ENCODE data around the gene GRM7.
"Not testable (repeated sequence)": the region's sequence is repeated elsewhere in the genome, so short reads cannot be mapped to it uniquely, and the experiment has no call there.

The GRM7 gene

DNA sequence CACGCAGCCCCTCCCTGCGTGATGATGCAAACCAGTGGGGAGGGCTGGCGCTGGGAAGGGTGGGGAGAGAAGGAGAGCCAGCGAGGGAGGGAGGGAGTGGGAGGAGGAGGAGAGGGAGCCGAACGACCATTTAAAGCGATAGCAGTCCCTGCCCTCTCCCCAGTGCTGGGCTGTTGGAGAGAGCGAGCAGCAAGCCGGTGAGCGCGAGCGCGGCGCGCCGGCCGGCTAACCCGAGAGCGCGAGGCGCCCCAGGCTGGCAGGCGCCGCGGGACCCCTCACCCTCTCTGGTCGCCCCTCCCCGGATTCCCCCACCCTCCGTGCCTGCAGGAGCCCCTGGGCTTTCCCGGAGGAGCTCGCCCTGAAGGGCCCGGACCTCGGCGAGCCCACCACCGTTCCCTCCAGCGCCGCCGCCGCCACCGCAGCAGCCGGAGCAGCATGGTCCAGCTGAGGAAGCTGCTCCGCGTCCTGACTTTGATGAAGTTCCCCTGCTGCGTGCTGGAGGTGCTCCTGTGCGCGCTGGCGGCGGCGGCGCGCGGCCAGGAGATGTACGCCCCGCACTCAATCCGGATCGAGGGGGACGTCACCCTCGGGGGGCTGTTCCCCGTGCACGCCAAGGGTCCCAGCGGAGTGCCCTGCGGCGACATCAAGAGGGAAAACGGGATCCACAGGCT, at the start of gene GRM7:
Gene GRM7, plus strand, starts transcription at position 162 of the 671 bp plus-strand sequence.
- DNase-seq = no peak

DNA sequence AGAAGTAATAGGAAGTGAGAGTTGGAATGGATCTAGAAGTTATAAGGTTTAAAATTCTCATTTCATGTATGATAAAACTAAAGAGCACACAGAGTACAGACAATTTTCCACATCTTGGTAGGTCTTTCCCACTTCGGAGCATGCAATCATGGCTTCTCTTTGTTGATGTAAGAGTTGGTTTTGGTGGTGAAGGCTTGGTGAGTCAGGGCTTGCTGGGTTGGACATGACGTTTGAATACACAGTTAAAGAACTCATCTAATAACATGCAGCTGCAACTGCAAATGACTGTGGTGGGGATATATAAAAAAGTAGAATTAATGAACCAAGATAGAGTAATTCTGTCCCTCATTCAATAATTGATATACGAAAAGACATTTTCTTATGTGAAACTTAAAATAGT, 39.5 kb upstream of the GRM7 start:
- DNase-seq = no peak

DNA sequence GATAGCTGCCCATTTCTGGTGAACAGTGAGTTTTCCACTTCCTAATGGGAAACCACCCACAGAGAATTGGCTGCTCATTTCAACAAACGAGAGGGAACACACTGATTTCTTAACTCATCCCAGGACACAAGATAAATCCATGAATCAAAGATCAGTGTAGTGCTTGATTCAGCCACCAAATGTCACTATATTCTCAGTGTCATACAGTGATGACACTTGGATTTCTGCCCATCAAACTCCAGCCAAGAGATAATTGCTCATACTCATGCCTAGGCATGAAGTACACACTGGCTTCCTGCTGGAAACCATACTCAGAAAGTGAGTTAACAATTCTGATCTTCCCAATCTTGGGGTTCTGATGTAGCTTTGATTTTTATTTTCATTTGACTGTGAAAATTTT, 35.4 kb upstream of the GRM7 start:
- peak; percentile 61 for DNase-seq

DNA sequence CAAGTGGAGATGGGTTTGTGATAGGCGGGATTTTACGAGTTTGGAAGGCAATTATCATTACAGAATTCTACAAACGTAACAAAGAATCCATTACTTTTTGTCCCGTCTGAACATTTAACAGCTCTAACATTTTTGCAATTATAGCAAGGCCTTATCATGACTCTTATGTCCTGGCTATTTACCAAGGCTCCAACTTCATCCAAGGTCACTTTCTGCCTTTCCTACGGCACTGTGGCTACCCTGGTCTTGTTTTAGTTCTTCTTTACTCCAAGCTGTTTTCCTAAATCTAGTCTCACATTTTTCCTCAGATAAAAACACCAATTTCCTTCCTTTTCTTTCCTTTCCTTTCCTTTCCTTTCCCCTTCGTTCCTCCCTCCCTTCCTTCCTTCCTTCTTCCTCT, 33.5 kb upstream of the GRM7 start:
- DNase-seq = no peak

DNA sequence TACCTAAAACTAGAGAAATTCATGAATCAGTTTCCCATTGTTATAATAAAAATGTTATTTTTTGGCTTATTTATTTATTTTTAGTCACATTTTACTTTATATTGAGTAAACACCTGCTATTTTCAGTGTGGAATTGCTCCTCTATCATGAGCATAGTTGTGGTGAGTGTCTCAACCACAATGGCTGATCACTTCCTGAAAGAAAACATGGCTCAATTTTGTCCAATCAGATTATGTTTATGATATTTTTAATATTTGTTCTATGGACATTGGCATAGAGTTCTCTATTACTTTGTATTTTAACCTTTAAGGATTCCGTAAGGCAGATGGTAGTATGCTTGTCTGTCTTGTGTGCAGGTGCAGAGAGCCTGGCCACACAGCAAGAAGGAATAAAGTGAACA, 16.2 kb upstream of the GRM7 start:
- DNase-seq = no peak

DNA sequence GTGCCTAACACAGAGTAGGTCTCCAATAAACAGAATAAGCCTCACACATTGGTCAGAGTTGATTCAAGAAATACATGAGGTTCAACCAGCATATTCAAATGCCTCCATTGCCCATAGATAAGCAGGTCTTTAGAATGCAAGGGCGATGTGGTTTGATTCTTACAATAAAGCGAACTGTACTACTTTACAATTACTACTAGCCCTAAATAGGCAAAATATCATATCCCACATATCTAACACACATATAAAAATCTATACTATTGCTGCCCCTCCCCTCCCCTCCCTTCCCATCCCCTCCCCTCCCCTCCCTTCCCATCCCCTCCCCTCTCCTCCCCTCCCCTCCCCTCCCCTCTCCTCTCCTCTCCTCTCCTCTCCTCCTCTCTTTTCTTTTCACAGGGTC, 6.7 kb upstream of the GRM7 start:
- DNase-seq = no peak

DNA sequence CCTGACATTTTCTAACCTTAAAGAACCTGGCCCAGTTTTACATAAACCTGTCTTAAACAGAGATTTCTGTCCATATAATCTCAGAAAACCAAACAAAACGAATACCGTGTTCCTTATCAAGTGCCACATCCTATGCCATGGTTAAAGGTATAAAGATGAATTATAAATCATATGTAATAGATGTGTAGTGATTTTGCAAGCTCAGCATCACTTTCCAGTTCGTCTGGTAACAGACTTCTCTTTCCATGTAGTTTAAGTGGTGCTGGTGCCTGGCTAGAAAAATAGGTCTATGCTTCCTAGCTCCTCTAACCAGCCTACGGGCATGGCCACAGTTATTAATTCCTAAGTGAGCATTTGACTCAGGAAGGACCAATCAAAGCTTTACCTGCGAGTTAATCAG, 3.4 kb upstream of the GRM7 start:
- DNase-seq = no peak

DNA sequence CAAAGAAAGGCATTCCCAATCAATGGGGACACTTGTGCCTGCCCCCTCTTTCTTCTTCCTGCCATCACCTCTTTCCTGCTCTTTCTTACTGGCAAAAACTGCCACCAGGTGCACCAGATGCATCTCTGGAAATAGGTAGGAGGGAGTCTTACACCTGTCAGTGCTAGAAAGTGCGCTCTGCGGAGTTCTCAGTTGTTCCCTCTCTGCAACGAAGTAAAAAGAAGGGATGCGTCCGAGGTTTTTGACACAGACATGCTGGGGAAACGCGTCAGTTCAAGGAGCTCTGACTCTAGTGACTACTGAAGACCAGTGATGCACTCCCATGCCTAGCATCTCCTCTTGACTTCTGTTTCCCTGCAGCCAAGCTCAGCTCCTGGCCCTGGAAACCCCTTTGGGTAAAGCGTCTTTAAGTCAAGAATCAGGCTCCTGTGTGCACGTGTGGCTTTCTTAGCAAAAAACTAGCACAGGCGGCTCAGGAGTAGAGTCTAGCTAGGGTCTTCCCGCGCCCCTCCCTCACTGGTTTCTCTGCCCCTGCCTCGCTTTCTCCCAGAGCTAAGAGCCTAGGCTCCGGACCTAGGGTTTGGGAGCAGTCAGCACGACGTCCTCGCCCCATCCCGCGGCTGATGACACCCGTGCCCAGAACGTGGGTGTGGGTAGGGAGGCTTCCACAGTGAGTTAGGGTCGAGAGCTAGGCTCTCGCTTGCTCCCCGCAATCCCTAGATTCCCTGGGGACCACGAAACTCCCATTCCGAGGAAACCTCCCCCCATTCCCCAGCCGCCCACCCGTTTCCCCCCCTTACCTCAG, 564 bp upstream of the GRM7 start:
- no peak for DNase-seq

DNA sequence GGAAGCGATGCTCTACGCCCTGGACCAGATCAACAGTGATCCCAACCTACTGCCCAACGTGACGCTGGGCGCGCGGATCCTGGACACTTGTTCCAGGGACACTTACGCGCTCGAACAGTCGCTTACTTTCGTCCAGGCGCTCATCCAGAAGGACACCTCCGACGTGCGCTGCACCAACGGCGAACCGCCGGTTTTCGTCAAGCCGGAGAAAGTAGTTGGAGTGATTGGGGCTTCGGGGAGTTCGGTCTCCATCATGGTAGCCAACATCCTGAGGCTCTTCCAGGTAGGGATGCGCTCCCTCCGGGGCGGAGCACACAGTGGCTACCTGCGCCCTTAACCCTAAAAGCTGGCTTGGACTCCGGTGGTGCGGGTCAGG, 698 bp downstream of the GRM7 start:
- no peak for DNase-seq

DNA sequence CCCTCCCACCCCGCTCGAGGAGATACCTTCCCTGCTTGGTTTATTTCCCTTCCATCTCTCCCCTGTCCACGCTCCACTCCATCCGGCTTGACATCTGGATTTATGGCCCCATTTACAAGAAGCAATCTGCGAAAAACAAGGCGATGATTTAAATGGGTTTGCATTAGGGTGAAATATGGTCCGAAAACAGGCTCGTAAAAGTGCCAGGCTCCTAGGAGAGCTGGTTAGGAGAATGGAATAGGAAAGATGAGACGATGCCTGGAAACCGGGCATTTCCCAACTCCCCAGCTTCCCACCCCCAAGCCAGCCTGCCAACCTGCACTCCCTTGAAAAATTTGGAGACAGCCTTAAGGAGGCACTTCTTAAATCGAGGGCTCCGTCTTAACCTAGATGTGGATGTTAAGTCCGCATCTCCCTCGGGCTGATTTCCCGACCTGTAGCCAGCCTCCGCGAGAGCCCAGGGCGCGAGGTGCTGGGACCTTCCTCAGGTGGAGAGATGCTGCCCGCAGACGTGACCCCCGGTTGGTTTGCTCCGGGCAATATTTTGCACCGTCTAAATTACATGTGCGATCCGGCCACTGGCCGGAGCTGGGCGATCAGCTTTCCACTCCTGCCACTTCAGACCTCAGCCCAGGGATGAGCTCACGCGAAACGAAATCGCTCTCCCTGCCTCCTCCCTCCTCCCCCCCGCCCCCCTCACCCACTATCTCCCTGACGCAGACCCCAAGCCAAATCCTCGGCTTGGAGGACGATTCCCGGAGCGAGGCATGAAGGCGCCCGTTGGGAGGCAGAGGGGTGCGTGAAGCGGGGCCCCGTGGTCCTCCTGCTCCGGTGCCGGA, 1.3 kb downstream of the GRM7 start:
- DNase-seq = no peak

DNA sequence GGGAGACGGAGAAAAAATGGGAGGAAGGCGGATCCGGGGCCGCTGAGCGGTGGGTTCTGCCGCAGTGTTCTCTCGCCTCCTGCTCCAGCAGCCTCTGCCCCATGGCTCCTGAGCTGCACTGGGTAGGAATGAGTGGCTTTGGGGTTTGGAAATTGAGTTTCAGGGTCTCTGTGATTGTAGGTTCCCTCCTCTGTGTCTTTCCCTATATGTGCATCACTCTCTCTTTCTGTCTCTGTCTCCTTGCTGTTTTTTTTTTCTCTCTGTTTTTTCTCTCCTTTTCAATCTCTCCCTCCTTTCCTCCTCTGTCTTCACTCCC, 1.9 kb downstream of the GRM7 start:
- no peak for DNase-seq

DNA sequence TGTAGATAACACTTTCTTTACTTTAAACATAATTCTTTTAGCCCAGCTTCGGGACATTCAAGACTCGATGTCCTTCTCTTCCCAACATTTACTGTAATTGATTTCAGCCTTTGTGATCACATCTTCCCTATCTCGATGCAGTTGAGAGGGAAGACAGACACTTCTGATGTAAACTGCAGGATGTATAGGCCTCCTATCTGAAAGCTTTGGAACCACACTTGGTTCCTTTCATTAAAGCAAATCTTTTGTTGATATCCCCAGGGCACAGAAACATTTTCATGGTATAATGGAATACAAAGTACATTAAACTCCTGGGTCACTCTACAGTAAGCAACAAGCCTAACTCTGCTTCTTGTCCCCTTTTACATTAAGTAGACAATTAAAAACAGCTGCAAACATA, 6.4 kb downstream of the GRM7 start:
- DNase-seq = no peak

DNA sequence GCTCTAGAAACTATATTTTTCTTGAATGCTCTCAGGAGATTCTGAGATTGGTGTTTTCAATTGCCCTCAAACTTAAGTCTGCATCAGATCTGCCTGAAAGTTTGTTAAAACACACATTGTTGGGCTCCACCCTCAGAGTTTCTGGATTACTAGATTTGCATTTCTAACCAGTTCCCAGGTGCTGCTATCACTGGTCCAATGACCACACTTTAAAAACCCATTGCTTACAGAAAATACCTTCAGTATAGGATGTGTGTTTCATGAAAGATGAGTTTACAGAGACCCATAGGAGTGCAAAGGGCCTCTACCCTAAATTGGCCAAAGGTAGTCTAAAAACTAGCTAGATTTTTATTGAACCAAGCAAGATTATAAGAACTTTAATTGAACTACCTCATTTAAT, 17.8 kb downstream of the GRM7 start:
- DNase-seq = no peak

DNA sequence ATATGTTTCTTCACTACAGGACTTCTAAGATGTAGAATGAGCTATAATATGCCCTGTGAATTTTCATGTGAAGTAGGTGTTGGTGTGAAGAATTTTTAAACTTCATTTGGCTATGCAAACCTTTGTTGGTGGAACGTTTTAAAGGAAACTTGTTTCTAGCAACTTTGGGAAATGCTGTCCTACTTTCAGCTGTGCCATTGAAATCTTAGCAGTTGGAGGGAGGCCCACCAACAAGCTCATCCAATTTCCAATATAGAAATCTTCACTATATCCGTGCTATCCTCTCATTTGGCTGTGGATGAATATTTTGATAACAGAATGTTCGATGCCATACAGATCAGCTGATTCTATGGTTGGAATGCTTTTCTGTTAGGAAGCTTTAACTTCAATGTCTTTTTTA, 51.3 kb downstream of the GRM7 start:
- no peak for DNase-seq

DNA sequence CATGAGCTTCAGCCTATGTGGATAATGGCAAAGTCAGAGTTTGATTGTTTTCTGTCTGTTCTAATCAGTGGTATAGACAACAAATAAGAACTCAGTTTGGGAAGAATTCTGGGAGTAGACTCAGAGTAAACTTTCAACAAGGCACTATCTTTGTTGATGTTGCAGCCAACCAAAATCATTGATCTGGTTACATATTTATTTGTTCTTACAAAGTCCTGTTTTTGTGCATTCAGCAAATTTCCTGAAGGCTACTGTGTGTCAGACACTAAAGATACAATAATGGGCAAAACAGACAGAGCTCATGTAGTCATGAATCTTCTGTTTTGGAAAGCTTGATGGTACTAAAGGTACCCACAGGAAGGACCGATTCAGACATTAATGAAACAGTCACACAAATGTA, 55.0 kb downstream of the GRM7 start:
- no peak for DNase-seq

DNA sequence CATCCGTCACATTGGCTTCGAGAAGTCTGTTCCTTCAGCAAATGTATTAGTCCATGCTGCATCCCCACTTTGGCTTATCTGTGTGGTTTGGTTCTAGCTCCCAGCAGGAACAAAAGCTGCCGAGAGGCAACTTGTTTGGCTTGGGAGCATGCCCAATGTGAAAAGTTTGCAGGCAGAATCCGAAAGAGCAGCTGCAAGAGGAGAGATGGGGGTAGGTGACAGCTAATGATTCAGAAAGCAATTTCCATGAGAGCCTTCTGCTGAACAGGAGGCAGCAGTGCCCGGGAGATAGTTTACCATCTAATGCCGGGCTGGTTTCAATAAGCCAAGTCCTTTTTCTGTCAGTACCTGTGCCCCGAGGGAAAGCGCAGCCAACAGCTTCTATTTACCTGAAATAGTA, 60.2 kb downstream of the GRM7 start:
- DNase-seq = peak; percentile 9

DNA sequence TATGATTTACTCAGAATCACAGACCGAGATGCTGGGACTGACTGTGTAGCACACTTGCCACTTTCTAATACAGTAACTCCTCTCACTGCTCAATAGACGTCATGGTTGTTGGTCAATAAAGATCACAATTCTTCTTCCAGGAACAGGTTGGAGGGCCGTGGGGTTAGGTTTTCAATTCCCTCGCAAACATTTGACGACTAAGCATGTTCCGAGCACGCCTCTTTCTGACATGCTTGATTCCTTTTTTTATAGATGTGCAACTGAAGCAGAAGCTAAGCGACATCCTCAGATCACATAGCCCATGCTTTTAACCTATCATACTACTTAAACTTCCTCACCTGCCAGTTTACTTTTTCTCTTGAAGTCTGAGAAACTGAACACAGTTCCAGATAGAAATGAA, 61.0 kb downstream of the GRM7 start:
- no peak for DNase-seq

DNA sequence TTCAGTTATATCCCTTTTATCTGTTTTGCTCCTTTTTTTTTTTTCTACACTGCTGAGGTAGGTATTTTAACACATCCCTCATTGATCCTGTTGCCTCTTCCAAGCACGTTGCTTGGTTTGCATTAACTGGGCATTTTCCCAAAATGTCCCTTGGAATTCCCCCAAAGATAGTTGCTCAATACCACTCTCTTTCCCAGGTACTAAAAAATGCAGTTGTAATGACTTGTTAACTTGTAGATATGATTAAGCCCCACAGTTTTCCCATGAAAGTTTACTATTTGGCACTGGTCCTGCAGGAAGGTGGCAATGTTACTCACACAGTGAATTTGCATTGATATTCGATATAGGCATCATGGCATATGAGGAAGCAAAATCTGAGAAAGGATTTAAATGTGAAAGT, 67.1 kb downstream of the GRM7 start:
- DNase-seq = no peak

DNA sequence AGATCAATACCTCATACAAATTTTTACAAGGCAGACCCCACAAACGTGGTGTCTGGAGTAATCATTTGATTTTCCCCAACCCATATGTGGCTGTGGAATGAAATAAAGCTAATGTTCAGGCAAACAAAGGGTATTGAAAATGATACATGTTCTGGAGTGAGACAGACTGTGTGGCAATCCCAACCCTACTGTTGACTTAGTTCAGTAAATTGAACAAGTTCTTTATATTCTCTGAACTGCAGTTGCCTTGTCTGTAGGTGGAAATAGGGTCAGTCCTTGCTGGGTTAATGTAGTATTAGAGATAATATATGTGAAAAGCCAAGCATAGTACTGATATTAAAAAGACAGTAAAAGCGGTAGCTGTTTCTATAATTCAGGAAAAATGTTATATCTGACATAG, 69.0 kb downstream of the GRM7 start:
- no peak for DNase-seq

DNA sequence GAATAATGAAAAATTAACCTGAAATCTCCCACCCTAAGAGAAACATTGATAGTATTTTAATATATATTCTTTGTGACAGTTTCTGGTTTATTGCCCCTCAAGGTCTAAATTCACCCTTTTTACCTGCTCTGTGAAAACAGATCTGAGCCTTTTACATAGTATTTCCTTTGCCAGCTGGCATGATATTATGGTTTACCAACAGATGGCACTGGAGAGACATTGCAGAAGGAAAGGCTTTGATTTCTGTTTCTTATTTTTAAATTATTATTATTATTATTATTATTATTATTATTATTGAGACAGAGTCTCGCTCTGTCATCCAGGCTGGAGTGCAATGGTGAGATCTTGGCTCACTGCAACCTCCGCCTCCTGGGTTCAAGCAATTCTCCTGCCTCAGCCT, 74.5 kb downstream of the GRM7 start:
- not testable (repeated sequence) for DNase-seq

DNA sequence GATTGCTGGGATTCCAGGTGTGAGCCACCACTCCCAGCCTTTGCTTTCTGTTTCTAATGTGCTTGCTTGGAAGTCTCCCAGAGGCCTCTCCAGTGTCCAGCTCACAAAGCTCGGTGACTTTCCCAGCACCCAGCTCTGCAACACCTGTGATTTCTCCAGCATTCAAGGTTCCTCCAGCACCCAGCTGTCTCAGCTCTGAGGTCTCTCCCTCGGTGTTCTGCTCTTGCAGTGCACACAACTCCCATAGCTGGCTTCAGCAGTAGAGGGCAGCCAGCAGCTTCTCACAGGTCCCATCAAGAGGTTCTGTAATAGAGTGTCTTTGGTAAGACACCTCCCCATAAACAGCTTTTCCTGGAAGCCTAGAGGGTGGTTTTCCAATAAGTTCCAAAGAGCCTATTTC, 75.1 kb downstream of the GRM7 start:
- DNase-seq = no peak

DNA sequence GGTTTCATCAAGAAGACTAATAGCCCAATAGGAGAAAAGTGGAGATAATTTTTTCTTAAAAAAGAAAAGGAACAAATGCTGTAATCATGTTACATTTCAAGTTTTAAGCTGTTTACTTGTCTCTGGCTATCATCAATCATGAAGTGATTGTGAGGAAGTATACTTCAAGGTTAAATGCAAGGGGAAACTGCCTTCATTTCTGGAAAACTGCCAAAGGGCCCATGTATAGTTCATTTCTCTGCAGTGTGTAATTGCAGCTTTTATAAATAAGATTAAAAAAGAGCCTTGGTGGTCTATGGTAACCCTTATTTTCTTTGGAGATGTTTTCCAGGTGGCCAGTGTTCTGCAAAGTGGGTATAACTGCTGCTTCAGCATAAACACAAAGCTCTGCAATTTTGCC, 101.9 kb downstream of the GRM7 start:
- DNase-seq = no peak

DNA sequence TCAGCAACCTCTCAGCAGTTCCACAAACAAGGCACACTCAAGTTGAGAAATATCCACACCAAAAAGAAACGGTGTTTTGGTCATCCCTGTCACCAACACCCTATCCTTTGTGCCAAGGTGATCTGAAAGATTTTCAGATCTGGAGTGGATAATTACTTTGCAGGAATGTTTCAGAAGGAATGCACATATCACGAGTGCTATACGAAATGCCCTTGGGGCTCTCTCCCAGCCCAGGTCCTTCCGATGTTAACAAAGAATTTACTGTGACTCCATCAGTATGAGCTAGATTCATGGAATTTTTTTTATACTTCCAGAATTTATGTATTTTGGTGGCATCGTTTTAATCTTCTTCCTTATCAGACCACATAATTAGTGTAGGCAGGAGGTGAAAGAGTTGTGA, 105.0 kb downstream of the GRM7 start:
- no peak for DNase-seq

DNA sequence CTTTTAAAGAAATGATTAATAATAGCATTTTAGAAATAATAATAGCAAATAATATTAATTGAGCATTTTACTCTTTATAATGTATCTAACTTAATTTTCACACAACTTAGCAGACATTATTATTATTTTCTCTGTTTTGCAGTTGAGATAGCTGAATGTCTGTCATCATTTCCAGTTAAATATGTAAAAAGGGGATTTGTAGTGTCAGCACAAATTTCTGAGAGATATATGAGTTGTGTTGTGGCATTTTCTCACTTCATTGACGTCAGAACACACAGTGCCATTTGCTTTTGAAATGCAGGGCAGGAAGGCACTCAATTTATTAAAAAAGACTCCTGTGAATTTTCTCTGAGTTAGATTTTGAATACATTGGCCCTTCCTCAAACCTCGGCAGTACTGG, 111.0 kb downstream of the GRM7 start:
- DNase-seq = no peak

All from NCI-H1694 treated with DMSO at 0.1 percent for 48 hours (cell line).